ENCODE data around the gene RCAN1.
A peak's percentile ranks its signal among the peaks of the same experiment; 100 is the strongest.

Gene RCAN1

GRCh38 chr21:34536820-34537219, 78.1 kb downstream of the RCAN1 start:
- DNase-seq: no peak

DNA sequence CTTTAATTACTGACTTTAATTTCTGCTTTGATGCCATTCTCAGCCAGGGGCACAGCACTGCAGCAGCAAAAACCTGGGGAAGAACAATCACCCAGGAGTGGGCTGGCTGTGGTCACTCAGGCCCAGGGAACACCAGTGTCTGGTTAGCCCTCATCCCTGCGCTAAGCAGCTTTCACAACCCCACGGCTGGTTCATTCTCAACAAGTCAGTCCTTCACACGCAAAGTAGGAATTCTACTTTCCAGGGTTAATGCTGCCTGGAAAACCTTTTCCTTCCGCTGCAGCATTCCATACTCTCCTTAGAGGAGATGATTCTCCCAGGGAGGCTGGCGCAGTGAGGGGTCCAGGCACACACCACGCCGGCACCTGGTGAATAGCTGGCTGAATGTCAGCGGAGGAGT, 78.6 kb downstream of the RCAN1 start:
- no peak for DNase-seq

GRCh38 chr21:34535886-34536285, 79.0 kb downstream of the RCAN1 start:
- no peak for DNase-seq

- peak; percentile 83 to 88 for DNase-seq
These were observed 80.4 kb downstream of the RCAN1 start for GRCh38 chr21:34534522-34534921.

- no peak for DNase-seq
These were observed 81.0 kb downstream of the RCAN1 start for GRCh38 chr21:34533938-34534337.

DNA sequence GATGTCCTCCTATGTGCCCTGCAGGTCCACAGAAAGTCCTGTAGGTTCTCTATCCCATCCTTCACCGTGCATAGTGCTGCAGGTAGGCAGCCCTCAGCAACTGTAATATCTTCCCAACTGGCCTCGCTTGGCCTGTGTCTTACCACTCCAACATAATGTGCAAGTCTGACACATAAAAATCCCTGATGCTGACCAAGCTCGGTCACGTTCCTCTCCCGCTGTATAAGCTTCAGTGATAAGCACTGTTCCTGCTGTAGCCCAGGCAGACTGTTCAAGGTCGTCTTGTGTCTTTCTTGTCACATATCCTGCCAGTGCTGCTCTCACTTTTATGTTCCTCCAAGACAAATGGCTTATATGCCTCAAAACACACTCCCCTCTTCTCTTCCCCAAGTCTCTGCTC, 83.5 kb downstream of the RCAN1 start:
- DNase-seq: no peak

DNA sequence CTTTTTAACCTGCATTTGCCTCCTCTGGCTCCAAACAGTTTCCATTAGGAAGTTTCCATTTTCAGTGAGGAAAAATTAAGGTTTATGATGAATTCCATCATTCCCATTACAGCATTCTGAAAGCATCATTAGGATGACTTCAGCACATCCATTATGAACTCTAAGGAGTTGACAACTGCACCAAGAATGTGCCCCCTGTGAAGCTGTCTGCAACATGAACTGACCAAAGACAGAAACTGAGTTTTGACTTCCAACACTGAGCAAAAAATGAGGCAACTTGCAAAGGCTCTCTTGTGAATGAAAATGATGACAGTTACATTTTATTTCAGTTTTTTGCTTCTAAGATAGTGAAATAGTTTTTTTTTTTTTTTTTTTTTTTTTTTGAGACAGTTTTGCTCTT, 84.7 kb downstream of the RCAN1 start:
- no peak for DNase-seq

- DNase-seq: no peak
These were observed 86.8 kb downstream of the RCAN1 start for GRCh38 chr21:34528131-34528561.

DNA sequence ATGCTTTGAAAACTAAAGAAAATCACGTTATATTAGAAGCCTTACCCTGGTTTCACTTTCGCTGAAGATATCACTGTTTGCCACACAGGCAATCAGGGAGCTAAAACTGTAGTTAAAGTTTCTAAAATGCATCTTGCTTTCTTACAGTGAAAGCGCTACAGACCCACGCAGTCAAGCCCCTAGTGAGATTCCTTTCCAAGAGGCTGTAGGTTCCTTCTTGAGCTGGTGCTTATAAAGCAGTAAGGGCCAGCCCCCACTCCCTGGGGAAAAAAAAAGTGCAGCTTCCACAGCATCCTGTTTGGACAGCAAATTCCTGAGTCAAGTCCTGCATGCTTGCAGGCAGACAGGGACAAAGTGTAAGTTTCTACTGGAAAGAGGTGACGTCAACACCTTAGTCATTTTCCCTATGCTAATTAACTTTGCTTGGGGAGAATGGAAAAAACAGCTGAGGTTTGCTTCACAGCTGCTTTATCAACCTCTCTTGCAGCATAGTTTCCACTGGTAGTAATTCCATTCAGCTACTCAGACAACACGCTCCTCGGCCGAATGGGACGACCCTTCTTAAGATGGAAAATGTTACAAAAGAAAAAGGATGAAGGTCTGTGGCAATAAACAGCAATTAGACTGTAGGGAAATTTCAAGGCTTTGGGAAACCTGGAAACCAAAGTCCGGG, 88.2 kb downstream of the RCAN1 start:
- peak; percentile 61 to 63 for DNase-seq

DNA sequence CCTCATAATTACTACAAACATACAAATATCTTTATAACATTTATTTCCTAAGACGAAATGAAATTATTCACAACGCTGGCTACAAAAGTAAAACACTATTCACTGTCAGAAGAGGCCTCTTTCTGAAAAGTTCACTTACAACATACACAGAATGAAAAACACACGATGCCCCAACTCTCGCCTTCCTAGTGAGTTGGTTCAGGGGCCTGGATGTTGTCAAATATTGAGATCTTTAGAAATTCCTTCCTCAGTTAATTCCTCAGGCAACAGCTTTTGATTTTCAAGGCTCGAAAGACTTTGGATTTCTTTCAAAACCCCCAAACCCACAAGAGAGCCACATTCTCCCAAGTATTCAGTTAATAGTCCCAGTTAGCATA, 88.7 kb downstream of the RCAN1 start:
- no peak for DNase-seq

- no peak for DNase-seq
These were observed 90.0 kb downstream of the RCAN1 start for GRCh38 chr21:34524646-34525601.

- DNase-seq: no peak
These were observed 91.8 kb downstream of the RCAN1 start for GRCh38 chr21:34523019-34523555.

- DNase-seq: peak; percentile 45 to 48
These were observed 92.6 kb downstream of the RCAN1 start for GRCh38 chr21:34522284-34522683.

DNA sequence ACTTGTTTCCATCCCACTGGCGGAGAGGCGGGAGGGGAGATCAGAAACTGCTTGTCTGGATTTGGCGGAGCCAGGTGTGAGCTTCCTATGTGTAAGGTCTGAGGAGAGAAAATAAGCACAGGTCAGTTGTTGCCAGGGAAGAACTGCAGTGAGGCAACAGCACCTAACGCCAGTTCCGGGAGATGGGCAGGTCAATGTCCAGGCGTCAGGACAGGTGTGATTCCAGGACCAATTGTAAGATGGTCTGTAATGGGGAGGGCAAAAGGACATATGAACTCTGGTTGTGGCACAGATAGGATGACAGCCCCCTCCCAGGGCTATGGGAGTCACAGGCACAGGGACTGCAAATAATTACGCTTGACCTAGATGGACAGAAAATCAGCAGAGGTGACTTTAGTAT, 93.4 kb downstream of the RCAN1 start:
- DNase-seq: no peak

- DNase-seq: peak; percentile 70 to 79
These were observed 94.0 kb downstream of the RCAN1 start for GRCh38 chr21:34520764-34521508.

- DNase-seq: peak in 1 of 2 donors; percentile 29
These were observed 94.6 kb downstream of the RCAN1 start for GRCh38 chr21:34520281-34520680.

GRCh38 chr21:34519694-34520093, 95.2 kb downstream of the RCAN1 start:
- no peak for DNase-seq

DNA sequence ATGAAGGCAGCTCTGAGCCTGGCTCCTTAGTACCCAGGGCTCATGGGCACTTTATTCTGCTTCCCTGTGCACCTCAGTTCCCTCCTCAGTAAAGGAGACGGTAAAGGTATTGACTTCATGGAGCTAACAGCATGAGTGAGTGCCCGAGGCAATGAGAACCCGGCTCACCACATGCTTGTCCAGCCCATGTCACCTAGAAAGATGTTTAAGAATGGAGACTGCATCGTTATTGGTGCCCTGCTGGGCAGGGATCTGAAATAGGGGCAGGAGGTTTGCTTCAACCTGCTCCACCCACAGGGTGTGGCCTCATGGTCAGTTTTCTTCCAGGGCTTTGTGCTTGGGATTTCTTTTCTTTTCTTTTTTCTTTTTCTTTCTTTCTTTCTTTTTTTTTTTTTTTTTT, 95.9 kb downstream of the RCAN1 start:
- no peak for DNase-seq

- no peak for DNase-seq
These were observed 96.6 kb downstream of the RCAN1 start for GRCh38 chr21:34518301-34518700.

DNA sequence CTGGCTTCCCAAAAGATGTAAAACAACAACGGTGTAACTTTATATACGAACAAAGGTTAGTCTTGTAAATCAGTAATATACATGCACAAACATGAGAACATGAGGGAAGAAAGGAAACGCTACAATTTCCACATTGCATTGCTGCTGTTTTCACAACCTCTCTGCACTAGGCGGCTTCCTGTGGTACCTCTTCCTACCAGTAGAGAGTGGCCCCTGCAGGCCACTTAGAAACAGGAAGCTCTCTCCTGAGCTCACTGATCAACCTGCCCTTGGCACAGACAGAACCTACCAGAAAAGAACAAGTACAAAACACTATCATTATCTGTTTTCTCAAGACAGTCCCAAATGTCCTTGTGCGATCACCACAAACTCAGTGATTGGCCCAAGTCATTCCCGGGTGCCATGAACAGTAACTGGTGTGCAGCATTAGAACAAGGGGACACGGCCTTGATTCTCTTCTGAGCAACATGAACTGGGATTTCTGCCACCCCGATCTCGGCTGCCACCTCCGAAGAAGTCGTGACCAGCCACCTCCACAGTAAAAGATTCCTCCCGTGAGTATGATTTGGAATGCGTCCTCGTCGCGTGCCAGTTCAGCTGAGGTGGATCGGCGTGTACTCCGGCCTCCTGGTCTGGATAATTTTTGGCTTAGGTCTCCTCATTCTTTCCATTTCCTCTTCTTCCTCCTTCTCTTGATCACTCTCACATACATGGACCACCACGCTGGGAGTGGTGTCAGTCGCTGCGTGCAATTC, 97.2 kb downstream of the RCAN1 start:
- peak; percentile 82 to 85 for DNase-seq

GRCh38 chr21:34517039-34517438, 97.9 kb downstream of the RCAN1 start:
- DNase-seq: no peak

DNA sequence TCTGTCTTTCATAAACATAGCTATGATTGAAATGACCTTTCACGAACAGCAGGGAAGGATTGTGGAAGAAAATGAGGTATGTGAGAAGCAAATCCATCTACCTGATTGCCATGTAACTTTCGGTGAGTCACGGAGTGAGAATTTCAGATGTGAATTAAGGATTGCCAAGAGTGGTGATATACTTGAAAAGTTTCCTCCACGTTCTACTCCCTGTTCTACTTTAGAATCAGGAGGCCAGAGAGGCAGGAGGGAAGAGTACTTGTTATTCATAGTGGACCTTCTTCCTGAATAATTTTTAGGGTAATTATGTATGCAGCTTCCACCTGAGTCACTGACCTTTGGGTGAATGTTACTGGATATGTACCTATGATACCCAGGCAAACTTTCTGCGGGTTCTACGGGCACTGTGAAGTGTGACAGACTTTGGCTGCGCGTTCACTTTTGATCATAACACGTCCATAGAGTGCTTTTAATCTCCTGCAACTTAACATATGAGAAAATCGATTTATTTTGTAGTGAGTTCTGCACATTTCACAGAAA, 100.3 kb downstream of the RCAN1 start:
- DNase-seq: no peak

All from inflammatory macrophage (primary cell).